Measurements from ENCODE around the gene FADS3. TPM values are rescaled to one million over a fixed set of nuclear protein-coding genes. Genes with fewer than 3 reads are reported as not detected.
"Not testable (repeated sequence)": the region's sequence is repeated elsewhere in the genome, so short reads cannot be mapped to it uniquely, and the experiment has no call there.

The FADS3 gene
- total RNA-seq, 4 donors from 2014 or later = 25.2 to 37.6 (median 31.2) TPM

DNA sequence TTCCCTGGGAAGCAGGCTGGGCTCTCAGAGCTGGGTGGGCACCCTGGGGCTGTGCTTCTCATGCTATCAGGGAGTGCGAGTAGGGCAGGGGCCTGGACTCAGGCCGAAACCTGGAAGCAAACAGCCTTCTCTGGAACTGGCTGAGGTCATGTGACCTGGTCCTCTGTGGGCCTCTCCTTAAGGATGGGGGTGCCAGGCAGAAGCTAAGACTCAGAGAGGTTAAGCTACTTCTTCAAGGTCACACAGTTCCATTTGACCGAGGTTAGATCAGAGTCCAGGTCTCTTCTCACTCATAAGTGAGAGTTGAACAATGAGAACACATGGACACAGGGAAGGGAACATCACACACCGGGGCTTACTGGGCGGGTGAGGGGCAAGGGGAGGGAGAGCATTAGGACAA, 7.4 kb downstream of the FADS3 start:
- Histone ChIP-seq H3K9me3 (no peaks in the 10 kb centered on the region), H3K27me3 (no peaks in the 10 kb centered on the region), H3K4me3 (replicated peaks in 1 of 3) (no peak overlapping the region), H3K4me1 (peaks cover 0 to 14% of the 10 kb centered on the region in 2 donors), H3K36me3 (no peaks in the 10 kb centered on the region), H3K27ac (no peak overlapping the region)
- intact Hi-C loops (cut with DNase I) = no loop called here
- 92 to 95% methylated on average over 5 of the region's 5 CpGs for WGBS, 2 donors
- TF ChIP-seq POLR2A (IDR thresholded peaks at IDR 0.05) = no peak
- no peak for TF ChIP-seq CTCF (IDR thresholded peaks at IDR 0.05)
- DNase-seq = no peak

DNA sequence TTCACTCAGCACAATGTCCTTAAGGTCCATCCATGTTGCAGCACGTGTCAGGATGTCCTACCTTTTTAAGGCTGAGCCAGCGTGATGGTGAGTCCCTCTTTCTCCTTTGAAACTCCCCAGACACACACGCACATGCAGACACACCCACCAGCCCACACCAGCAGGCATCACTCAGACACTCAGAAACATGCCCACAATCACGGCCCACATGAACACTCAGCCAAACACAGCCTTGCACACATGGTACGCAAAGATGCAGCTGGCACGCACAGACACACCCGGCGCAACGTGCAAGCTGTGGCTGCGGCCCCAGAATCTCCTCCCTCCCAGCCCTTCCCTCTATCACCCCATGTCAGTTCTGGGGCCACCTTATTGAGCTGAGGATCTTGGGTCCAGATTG, 8.0 kb downstream of the FADS3 start:
- WGBS, 2 donors = 93 to 96% methylated on average over 10 of the region's 10 CpGs
- H3K4me3 ChIP-seq (replicated peaks in 1 of 3) = no peak overlapping the region

DNA sequence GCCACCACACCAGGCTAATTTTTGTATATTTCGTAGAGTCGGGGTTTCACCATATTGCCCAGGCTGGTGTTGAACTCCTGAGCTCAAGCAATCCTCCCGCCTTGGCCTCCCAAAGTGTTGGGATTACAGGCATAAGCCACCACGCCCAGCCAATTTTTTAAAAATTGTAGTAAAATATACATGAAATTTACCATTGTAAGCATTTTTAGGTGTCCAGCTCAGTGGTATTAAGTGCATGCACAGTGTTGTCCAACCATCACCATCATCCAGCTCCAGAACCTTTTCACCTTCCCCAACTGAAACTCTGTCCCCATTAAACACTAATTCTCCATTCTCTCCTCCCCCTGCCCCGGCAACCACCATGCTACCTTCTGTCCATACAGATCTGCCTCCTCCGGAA, 8.5 kb downstream of the FADS3 start:
- H3K4me3 ChIP-seq (replicated peaks in 1 of 3) = no peak overlapping the region
- WGBS, 2 donors = 87 to 88% methylated on average over 6 of the region's 6 CpGs
- intact Hi-C loops (cut with DNase I) = no loop called here
- TF ChIP-seq POLR2A (IDR thresholded peaks at IDR 0.05) (no peak), CTCF (IDR thresholded peaks at IDR 0.05) (no peak)
- H3K27ac ChIP-seq = no peak overlapping the region
- H3K27me3 ChIP-seq = no peaks in the 10 kb centered on the region
- no peaks in the 10 kb centered on the region for H3K36me3 ChIP-seq
- H3K4me1 ChIP-seq = peaks cover 0 to 6% of the 10 kb centered on the region in 2 donors
- no peaks in the 10 kb centered on the region for H3K9me3 ChIP-seq
- DNase-seq = no peak

More for the DNA sequence above, 8.0 kb downstream of the FADS3 start:
- Histone ChIP-seq H3K27ac (no peak overlapping the region), H3K9me3 (no peaks in the 10 kb centered on the region), H3K27me3 (no peaks in the 10 kb centered on the region), H3K36me3 (no peaks in the 10 kb centered on the region), H3K4me1 (peaks cover 0 to 11% of the 10 kb centered on the region in 2 donors)
- DNase-seq = no peak
- TF ChIP-seq POLR2A (IDR thresholded peaks at IDR 0.05) = no peak
- TF ChIP-seq CTCF (IDR thresholded peaks at IDR 0.05) = no peak
- intact Hi-C loops (cut with DNase I) = no loop called here

GRCh38 chr11:61882267-61882666, 9.1 kb downstream of the FADS3 start:
- intact Hi-C loops (cut with DNase I); H3K36me3 ChIP-seq; H3K9me3 ChIP-seq; DNase-seq; H3K4me3 ChIP-seq (replicated peaks in 1 of 3); H3K27ac ChIP-seq; H3K4me1 ChIP-seq; H3K27me3 ChIP-seq: not testable (repeated sequence)
- 94 to 100% methylated on average over 3 of the region's 3 CpGs for WGBS, 2 donors

- Histone ChIP-seq H3K27ac (no peak overlapping the region), H3K4me1 (no peaks in the 10 kb centered on the region), H3K27me3 (no peaks in the 10 kb centered on the region), H3K9me3 (no peaks in the 10 kb centered on the region), H3K4me3 (replicated peaks in 1 of 3) (no peak overlapping the region), H3K36me3 (no peaks in the 10 kb centered on the region)
- WGBS, 2 donors = 85 to 91% methylated on average over 3 of the region's 3 CpGs
- TF ChIP-seq POLR2A (IDR thresholded peaks at IDR 0.05) = no peak
- TF ChIP-seq CTCF (IDR thresholded peaks at IDR 0.05) = no peak
- intact Hi-C loops (cut with DNase I) = no loop called here
- DNase-seq = no peak
Observed at GRCh38 chr11:61881397-61881796, 9.9 kb downstream of the FADS3 start.

- no peak for DNase-seq
- intact Hi-C loops (cut with DNase I) = no loop called here
- Histone ChIP-seq H3K4me3 (replicated peaks in 1 of 3) (no peak overlapping the region), H3K4me1 (no peaks in the 10 kb centered on the region), H3K27me3 (no peaks in the 10 kb centered on the region), H3K36me3 (no peaks in the 10 kb centered on the region), H3K9me3 (no peaks in the 10 kb centered on the region), H3K27ac (no peak overlapping the region)
- TF ChIP-seq CTCF (IDR thresholded peaks at IDR 0.05) (no peak), POLR2A (IDR thresholded peaks at IDR 0.05) (no peak)
- 69 to 77% methylated on average over 6 of the region's 6 CpGs for WGBS, 2 donors
Observed at GRCh38 chr11:61880454-61880853, 10.9 kb downstream of the FADS3 start.
